GM10266 (cell line): ENCODE data around the gene SHKBP1.

ENCODE experiments used
- DNase-seq: peaks from one replicate; pipeline ENCODE4 v3.0.0; 2012; ENCODE audit errors: extremely low spot score
- CTCF ChIP-seq: IDR thresholded peaks from 2 replicates; pipeline ENCODE4 v1.5.1; 2012; ENCODE audit warnings: mild to moderate bottlenecking, low read depth; ENCODE audit not compliant: control insufficient read depth, insufficient read depth; ENCODE audit errors: missing control alignments

SHKBP1 gene

GRCh38 chr19:40599902-40600569 lies 23.4 kb downstream of the SHKBP1 start:
- TF ChIP-seq CTCF = no peak

GRCh38 chr19:40600570-40601133 lies 24.0 kb downstream of the SHKBP1 start:
- TF ChIP-seq CTCF = no peak
- no peak for DNase-seq

More at GRCh38 chr19:40599902-40600569, 23.4 kb downstream of the SHKBP1 start:
- DNase-seq = no peak

- peak; percentile 48 for TF ChIP-seq CTCF
- DNase-seq = peak; percentile 53
These were observed 24.7 kb downstream of the SHKBP1 start, which contains the start of gene LTBP4 for GRCh38 chr19:40601134-40601974. LTBP4 (plus strand) TSS chr19:40601369; CDS start chr19:40601388, 19 bp downstream.

- TF ChIP-seq CTCF = no peak
- no peak for DNase-seq
These were observed 26.4 kb downstream of the SHKBP1 start for GRCh38 chr19:40603071-40603388.

- no peak for TF ChIP-seq CTCF
These were observed 26.9 kb downstream of the SHKBP1 start for GRCh38 chr19:40603389-40604170.

GRCh38 chr19:40604171-40604646 lies 27.5 kb downstream of the SHKBP1 start:
- no peak for DNase-seq
- no peak for TF ChIP-seq CTCF

More at GRCh38 chr19:40603389-40604170, 26.9 kb downstream of the SHKBP1 start:
- DNase-seq = peak; percentile 95
